Measurements from ENCODE around the gene RHEX.
A peak's percentile ranks its signal among the peaks of the same experiment; 100 is the strongest.

The RHEX gene

GRCh38 chr1:206094024-206094423, 41.1 kb downstream of the RHEX start:
- DNase-seq (ENCODE audit: low spot score): no peak

DNA sequence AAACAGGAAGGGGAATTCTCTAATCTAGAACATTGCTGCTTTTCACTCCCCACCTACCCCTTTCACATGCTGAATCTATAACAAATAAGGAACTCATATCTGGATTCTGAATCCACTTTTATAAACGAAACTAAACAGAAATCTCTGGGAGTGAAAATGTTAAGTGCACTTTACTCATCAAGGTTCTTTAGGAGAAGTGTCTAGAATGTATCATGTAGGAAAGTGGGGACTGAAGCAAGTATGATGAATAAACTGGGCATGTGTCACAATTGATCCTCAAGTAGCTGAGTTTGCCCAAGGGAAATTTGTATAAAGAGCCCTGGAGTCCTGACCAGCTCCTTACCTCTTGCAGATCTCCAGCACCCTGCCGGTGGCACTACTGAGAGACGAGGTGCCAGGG, 44.4 kb downstream of the RHEX start:
- DNase-seq (ENCODE audit: low spot score): no peak

DNA sequence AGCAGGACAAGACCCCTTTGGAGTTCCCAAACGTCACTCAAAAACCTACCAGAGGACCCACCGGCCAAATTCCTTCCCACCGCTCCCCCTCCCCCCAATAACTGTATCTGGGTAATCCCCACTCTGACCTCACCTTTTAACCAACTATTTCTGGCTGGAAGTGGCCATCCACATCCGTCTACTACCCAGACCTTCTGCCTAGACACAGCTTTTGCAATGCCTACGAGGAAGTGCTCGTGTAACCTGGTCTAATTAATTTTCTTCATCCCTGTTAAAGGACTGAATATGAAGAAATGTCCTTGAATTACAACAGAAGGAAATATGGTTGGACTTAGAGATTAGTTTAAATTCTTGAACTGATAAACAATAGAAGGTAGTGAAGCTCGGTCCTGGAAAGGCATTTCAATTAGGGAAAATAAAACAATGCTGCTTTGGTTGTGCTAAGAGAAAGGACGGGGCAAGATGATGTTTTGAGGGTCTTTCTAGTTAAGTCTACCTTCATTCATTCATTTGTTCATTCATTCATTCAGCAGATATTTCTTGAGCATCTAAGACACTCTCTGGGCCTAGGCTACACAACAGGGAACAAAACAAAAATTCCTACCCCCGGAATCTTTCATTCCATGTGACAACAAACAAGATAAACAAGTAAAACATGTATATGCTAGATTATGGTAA, 45.4 kb downstream of the RHEX start:
- no peak for DNase-seq (ENCODE audit: low spot score)

DNA sequence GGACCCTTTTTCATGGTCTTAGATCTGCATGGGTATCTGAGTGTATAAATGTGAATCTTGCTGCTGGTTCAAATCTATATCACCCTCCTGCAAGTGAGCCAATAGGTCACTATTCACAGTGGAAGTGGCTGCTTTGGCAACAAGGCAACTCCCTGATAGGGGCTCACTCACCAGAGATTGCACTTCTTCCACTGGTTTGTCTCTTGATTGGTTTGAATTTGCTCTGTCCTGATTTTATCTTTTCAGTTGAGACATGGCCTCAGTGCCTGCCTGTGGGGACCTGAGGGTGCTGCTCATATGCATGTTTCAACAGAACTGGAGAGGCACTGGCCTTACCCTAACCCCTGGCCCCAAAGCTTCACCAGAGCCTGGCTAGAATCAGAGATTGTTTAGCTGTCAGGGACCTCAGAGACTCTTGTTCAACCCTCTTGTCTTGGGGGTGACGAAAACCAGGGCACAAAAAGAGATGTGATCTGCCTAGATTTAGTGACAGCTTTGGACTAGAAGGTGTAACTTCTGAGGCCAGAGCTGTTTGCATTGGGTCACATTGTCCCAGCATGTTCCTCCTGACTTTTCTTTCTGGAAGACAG, 47.3 kb downstream of the RHEX start:
- DNase-seq (ENCODE audit: low spot score): no peak

- DNase-seq (ENCODE audit: low spot score): no peak
These were observed 48.5 kb downstream of the RHEX start for GRCh38 chr1:206101351-206102045.

GRCh38 chr1:206102292-206102936, 49.4 kb downstream of the RHEX start:
- DNase-seq (ENCODE audit: low spot score): no peak

- no peak for DNase-seq (ENCODE audit: low spot score)
These were observed 51.0 kb downstream of the RHEX start for GRCh38 chr1:206103979-206104378.

- DNase-seq (ENCODE audit: low spot score): no peak
These were observed 52.6 kb downstream of the RHEX start for GRCh38 chr1:206105464-206105995.

GRCh38 chr1:206106328-206107167, 53.6 kb downstream of the RHEX start:
- peak; percentile 89 for DNase-seq (ENCODE audit: low spot score)

- no peak for DNase-seq (ENCODE audit: low spot score)
These were observed 54.2 kb downstream of the RHEX start for GRCh38 chr1:206107168-206107544.

- DNase-seq (ENCODE audit: low spot score): no peak
These were observed 55.7 kb downstream of the RHEX start for GRCh38 chr1:206108635-206109034.

- DNase-seq (ENCODE audit: low spot score): no peak
These were observed 56.7 kb downstream of the RHEX start for GRCh38 chr1:206109718-206110117.

DNA sequence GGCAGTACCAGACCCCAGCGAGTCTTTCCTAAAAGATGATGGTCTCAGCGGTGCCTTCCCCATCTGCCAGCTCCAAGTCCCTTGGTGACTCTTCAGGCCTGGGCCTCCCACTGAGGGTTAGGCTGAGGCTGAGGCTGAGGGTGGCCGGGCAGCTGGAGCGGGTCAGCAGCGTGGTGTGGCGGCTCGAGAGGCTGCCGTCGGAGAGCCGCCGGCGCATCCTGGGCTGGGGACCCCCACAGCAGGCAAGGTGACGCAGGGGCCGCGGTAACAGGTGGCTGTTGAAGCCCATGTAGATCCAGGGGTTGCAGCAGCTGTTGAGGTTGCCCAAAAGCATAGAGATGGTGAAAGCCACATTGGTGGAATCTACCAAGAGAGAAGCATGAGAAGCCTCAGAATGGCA, 57.2 kb downstream of the RHEX start:
- no peak for DNase-seq (ENCODE audit: low spot score)

GRCh38 chr1:206110820-206111219, 57.8 kb downstream of the RHEX start:
- DNase-seq (ENCODE audit: low spot score): no peak

- no peak for DNase-seq (ENCODE audit: low spot score)
These were observed 58.4 kb downstream of the RHEX start for GRCh38 chr1:206111271-206111927.

DNA sequence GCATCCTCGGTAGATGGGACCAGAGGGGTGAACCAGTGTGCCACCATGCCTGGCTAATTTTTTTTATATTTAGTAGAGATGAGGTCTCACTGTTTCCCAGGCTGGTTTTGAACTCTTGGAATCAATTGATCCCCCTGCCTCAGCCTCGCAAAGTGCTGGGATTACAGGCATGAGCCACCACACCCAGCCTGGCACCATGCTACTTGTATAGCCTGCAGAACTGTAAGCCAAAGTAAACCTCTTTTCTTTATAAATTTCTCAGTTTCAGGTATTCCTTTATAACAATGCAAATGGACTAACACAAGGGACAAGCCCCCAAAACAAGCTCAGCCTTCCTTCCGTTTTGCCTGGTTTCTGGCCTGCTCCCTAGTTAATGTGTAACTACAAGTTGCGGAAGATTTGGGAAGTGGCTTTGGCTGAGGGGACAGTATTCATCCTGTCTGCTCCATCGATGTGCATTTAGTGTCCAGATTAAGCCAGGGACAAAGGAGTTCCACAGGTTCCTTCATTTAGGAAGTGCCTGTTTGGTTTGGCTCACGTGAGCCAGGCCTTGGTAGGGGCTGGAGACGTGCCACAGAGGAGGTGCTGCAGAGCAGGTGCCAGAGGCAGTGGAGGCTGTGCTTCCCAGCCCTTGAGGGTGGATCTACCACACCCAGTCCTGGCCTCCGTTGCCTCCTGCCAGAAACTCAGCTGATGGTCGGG, 59.8 kb downstream of the RHEX start:
- DNase-seq (ENCODE audit: low spot score): no peak

DNA sequence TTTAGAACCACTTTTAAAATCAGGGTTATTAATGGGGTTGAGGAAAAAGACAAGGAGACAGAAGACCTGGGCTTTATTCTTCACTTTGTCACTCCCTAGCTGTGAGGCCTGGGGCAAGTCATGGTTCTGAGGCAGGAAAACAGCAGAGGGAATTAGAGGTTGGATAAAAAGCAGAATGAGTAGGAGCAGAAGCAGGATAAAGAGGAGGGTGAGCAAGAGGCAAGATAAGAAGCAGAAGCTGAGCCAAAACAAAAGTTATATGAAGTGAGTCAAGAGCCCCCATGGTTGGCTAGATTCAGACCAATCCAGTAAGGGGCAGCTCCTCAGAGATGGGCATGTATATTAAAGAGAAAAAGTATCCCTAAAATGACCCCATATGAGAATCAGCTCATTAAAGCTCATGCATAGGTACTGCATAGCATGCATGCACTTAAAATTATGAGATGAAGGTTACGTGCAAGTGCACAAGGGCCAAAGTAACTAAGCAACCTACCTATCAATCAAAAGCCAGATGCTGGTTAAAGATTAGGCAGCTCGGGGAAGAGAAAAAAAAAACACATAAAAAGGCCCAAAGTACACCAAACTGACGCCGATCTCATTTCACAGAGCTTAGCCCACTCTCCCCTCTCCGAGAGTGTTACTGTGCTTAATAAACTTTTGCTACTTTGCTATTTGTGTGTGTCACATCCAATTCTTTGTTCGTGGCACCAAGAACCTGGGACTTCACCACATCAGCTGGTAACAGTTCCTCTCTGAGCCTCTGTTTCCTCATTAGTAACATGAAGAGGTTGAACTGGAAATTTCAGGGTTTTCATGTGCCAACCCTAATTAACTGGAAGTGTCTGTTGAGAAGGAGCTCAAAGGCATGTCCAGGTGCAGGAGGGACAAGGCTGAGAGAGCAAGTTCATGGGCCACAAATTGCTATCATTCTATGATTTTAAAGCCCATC, 62.0 kb downstream of the RHEX start:
- no peak for DNase-seq (ENCODE audit: low spot score)

DNA sequence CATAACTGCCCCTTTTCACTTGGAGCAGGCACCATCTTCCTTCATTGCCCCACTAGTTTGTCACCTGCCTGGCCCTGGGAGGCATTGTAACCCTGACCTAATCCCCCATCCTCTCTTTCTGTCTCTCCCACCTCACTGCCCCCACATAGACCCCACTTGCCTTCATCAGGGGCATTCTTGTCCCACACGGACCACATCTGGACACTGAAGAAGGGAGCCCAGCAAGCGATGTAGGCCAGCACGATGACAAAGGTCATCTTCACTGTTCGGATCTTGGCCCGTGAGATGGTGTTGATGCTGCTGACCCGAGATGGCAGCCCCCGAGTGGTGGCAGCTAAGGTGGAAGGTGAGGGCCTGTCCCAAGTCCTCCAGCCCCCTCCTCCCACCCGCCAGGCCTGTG, 62.8 kb downstream of the RHEX start:
- DNase-seq (ENCODE audit: low spot score): no peak

DNA sequence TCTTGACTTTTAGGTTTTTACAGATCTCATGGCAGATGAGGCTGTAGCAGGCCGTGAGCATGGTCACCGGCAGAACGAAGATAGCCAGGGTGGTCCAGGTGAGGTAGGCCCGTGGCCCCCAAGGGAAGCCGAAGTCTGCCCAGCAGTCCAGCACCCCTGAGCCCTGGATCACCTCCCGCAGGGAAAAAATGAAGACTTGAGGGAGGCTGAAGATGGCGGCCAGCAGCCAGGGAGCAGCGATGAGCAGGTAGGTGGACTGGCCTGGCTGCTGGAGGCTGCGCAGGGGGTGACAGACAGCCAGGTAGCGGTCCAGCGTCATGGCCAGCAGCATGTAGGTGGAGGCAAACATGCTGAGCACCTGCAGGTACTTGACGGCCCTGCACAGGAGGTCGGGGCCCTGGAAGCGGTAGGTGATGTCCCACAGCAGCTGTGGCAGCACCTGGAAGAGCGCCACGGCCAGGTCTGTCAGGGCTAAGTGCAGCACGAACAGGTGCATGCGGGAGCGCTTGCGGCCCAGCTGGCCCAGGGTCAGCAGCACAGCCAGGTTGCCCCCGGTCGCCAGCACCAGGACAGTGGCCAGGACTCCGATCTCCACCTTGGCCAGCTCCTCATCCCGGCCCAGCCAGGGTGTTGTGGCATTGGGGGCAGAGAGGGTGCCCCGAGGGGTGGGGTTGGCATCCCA, 63.4 kb downstream of the RHEX start:
- no peak for DNase-seq (ENCODE audit: low spot score)

All from COLO829 (cell line).